ENCODE measurements around the gene CCNE1.

The CCNE1 gene

GRCh38 chr19:29845574-29846176 is 33.9 kb downstream of the CCNE1 start:
- DNase-seq = no peak

- no peak for DNase-seq
Measured at GRCh38 chr19:29849208-29849607, 37.4 kb downstream of the CCNE1 start.

- no peak for DNase-seq
Measured at GRCh38 chr19:29850482-29850881, 38.7 kb downstream of the CCNE1 start.

- DNase-seq = no peak
Measured at GRCh38 chr19:29851769-29852521, 40.2 kb downstream of the CCNE1 start.

- no peak for DNase-seq
Measured at GRCh38 chr19:29854033-29854432, 42.2 kb downstream of the CCNE1 start.

- DNase-seq = no peak
Measured at GRCh38 chr19:29855087-29855486, 43.3 kb downstream of the CCNE1 start.

- no peak for DNase-seq
Measured at GRCh38 chr19:29855741-29856500, 44.1 kb downstream of the CCNE1 start.

GRCh38 chr19:29858000-29858596 is 46.3 kb downstream of the CCNE1 start:
- no peak for DNase-seq

- DNase-seq = no peak
Measured at GRCh38 chr19:29858621-29859020, 46.8 kb downstream of the CCNE1 start.

GRCh38 chr19:29860492-29860891 is 48.7 kb downstream of the CCNE1 start:
- no peak for DNase-seq

GRCh38 chr19:29861574-29861973 is 49.8 kb downstream of the CCNE1 start:
- no peak for DNase-seq

GRCh38 chr19:29866011-29866410 is 54.2 kb downstream of the CCNE1 start:
- DNase-seq = no peak

- DNase-seq = no peak
Measured at GRCh38 chr19:29867984-29868383, 56.2 kb downstream of the CCNE1 start.

- DNase-seq = no peak
Measured at GRCh38 chr19:29871143-29871542, 59.4 kb downstream of the CCNE1 start.

GRCh38 chr19:29872224-29872731 is 60.5 kb downstream of the CCNE1 start:
- no peak for DNase-seq

- DNase-seq = peak; percentile 60
Measured at GRCh38 chr19:29873024-29873800, 61.4 kb downstream of the CCNE1 start.

Measured in CD4-positive, alpha-beta T cell treated with Interferon gamma for 1 hour (primary cell).